Caco-2 (cell line): ENCODE measurements around the gene CNTN6. TPM values are rescaled to one million over a fixed set of nuclear protein-coding genes. Genes with fewer than 3 reads are reported as not detected.

Experiments
- BruUV-seq: library from RNA; stranded (reverse); fragments of 400-500 nt; replicated peaks from 2 replicates; lab custom pipeline; 2021; lab: Mats Ljungman, UMichigan
- CTCF ChIA-PET: fragments of 300-600 bp; sonication (Branson Sonifier 250); formaldehyde crosslinking; loops from one replicate; lab custom pipeline; 2022; ENCODE audit warnings: antibody characterized with exemption; lab: Charles Lee
- POLR2A ChIA-PET: fragments of 300-600 bp; sonication (Branson Sonifier 250); formaldehyde crosslinking; loops from one replicate; lab custom pipeline; 2022; ENCODE audit warnings: antibody characterized with exemption; lab: Charles Lee
- DNase-seq, 2 experiments: peaks; one replicate each; pipeline versions ENCODE4 v3.0.0 to v3.0.0-alpha.2; 2020 to 2022
- H3K27me3 ChIP-seq: replicated peaks from 2 replicates; pipeline ENCODE4 v1.6.0; 2011; ENCODE audit warnings: low read length; ENCODE audit not compliant: control insufficient read depth, insufficient read depth
- H3K36me3 ChIP-seq: 2 replicates; pipeline ENCODE4 v1.5.1; 2011; ENCODE audit warnings: low read length; ENCODE audit not compliant: control insufficient read depth, insufficient read depth
- H3K4me1 ChIP-seq: fragments of 250-450 bp; sonication (Bioruptor Pico); 2 replicates; pipeline ENCODE4 v1.5.1; 2020; ENCODE audit warnings: mild to moderate bottlenecking
- H3K4me3 ChIP-seq: 2 replicates; pipeline ENCODE4 v1.5.1; 2011; ENCODE audit warnings: low read depth, mild to moderate bottlenecking, control low read depth, low read length
- H3K9me3 ChIP-seq: fragments of 250-450 bp; sonication (Bioruptor Pico); 2 replicates; pipeline ENCODE4 v1.5.1; 2020; ENCODE audit warnings: mild to moderate bottlenecking, moderate library complexity
- H3K27ac Mint-ChIP-seq: one replicate; pipeline ENCODE4 v1.8.0; 2022; ENCODE audit warnings: mixed read lengths; ENCODE audit not compliant: unreplicated experiment
- H3K27me3 Mint-ChIP-seq: one replicate; pipeline ENCODE4 v1.8.0; 2022; ENCODE audit warnings: mixed read lengths; ENCODE audit not compliant: insufficient read depth, unreplicated experiment
- H3K36me3 Mint-ChIP-seq: one replicate; pipeline ENCODE4 v1.8.0; 2022; ENCODE audit warnings: mild to moderate bottlenecking, mixed read lengths; ENCODE audit not compliant: insufficient read depth, unreplicated experiment
- H3K4me1 Mint-ChIP-seq: one replicate; pipeline ENCODE4 v1.8.0; 2022; ENCODE audit warnings: low read depth, mixed read lengths; ENCODE audit not compliant: unreplicated experiment
- H3K4me3 Mint-ChIP-seq: one replicate; pipeline ENCODE4 v1.8.0; 2022; ENCODE audit warnings: mild to moderate bottlenecking, moderate library complexity, mixed read lengths; ENCODE audit not compliant: unreplicated experiment
- H3K9me3 Mint-ChIP-seq: one replicate; pipeline ENCODE4 v1.8.0; 2022; ENCODE audit warnings: mixed read lengths; ENCODE audit not compliant: unreplicated experiment
- CTCF ChIP-seq, 2 experiments: fragments of 200-600 bp in 1 of 2; IDR thresholded peaks; 1 replicate in 1 of 2; 2 replicates in 1 of 2; pipeline versions ENCODE4 v1.5.1 to v1.8.0; 2011 to 2022; ENCODE audit warnings: antibody characterized with exemption in 1 of 2, control low read depth in 1 of 2, inconsistent platforms in 1 of 2, low read depth in 1 of 2, low read length in 1 of 2, mild to moderate bottlenecking in 1 of 2, moderate library complexity in 1 of 2; ENCODE audit not compliant: insufficient read depth in 1 of 2, severe bottlenecking in 1 of 2, unreplicated experiment in 1 of 2
- intact Hi-C: fragments of 100-400 bp; cut with micrococcal nuclease; formaldehyde crosslinking; loops from one replicate; pipeline ENCODE4 v1.10.0; 2022; ENCODE audit not compliant: unreplicated experiment
- total RNA-seq: library from RNA; stranded (reverse); gene quantifications from 2 replicates; pipeline ENCODE4 v1.2.3, GENCODE V29; 2022

Gene CNTN6
- total RNA-seq, 1 experiment from 2014 or later: not detected

GRCh38 chr3:1138036-1138435, 45.2 kb downstream of the CNTN6 start:
- no peaks in the 10 kb centered on the region for H3K27me3 ChIP-seq
- POLR2A ChIA-PET: no interaction called here
- no peaks in the 10 kb centered on the region for H3K9me3 Mint-ChIP-seq
- H3K27me3 Mint-ChIP-seq: peaks cover 3% of the 10 kb centered on the region
- no peak for DNase-seq
- TF ChIP-seq CTCF (IDR thresholded peaks at IDR 0.05; ENCODE audit: insufficient read depth in 1 of 2, low read depth in 1 of 2, low read length in 1 of 2, severe bottlenecking in 1 of 2, unreplicated experiment in 1 of 2): no peak
- no peak overlapping the region for H3K4me3 Mint-ChIP-seq
- no peaks in the 10 kb centered on the region for H3K4me1 ChIP-seq
- intact Hi-C loops: no loop called here
- no peaks in the 10 kb centered on the region for H3K36me3 ChIP-seq
- CTCF ChIA-PET: no interaction called here
- H3K36me3 Mint-ChIP-seq: no peaks in the 10 kb centered on the region
- no peak overlapping the region for H3K27ac Mint-ChIP-seq
- no peak overlapping the region for H3K4me3 ChIP-seq
- no peaks in the 10 kb centered on the region for H3K9me3 ChIP-seq
- H3K4me1 Mint-ChIP-seq: no peaks in the 10 kb centered on the region
- no TSS peak for BruUV-seq

- Histone ChIP-seq H3K4me3 (no peak overlapping the region), H3K36me3 (no peaks in the 10 kb centered on the region), H3K4me1 (no peaks in the 10 kb centered on the region), H3K9me3 (no peaks in the 10 kb centered on the region), H3K27me3 (no peaks in the 10 kb centered on the region)
- no peak overlapping the region for H3K27ac Mint-ChIP-seq
- DNase-seq: no peak
- no peaks in the 10 kb centered on the region for H3K36me3 Mint-ChIP-seq
- no peak for TF ChIP-seq CTCF (IDR thresholded peaks at IDR 0.05; ENCODE audit: insufficient read depth in 1 of 2, low read depth in 1 of 2, low read length in 1 of 2, severe bottlenecking in 1 of 2, unreplicated experiment in 1 of 2)
- H3K4me1 Mint-ChIP-seq: no peaks in the 10 kb centered on the region
- BruUV-seq: no TSS peak
- H3K4me3 Mint-ChIP-seq: no peak overlapping the region
- ChIA-PET POLR2A (no interaction called here), CTCF (no interaction called here)
- H3K27me3 Mint-ChIP-seq: peaks cover 3% of the 10 kb centered on the region
- intact Hi-C loops: no loop called here
- no peaks in the 10 kb centered on the region for H3K9me3 Mint-ChIP-seq
These were observed 46.2 kb downstream of the CNTN6 start for GRCh38 chr3:1139071-1139470.

DNA sequence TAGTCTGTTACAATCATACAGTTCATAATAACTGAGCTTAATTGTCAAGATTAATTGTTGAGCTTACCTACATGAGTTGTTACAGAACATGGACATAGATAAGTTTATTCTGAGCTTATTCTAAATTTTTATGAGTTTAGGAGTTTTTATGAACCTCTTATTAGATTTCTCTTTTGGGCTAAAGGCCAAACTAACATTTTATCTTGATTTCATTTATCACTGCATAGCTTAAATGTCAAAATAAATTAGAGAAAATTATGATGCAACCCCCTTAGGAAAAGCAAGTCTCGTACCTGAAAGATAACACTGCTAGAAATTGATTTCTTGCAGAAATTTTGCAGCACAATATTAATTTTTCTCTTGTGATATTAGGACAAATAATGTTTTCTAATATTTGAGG, 54.5 kb downstream of the CNTN6 start:
- DNase-seq: no peak
- H3K27me3 Mint-ChIP-seq: no peaks in the 10 kb centered on the region
- no peaks in the 10 kb centered on the region for H3K36me3 ChIP-seq
- no peaks in the 10 kb centered on the region for H3K9me3 Mint-ChIP-seq
- H3K27ac Mint-ChIP-seq: no peak overlapping the region
- intact Hi-C loops: no loop called here
- TF ChIP-seq CTCF (IDR thresholded peaks at IDR 0.05; ENCODE audit: insufficient read depth in 1 of 2, low read depth in 1 of 2, low read length in 1 of 2, severe bottlenecking in 1 of 2, unreplicated experiment in 1 of 2): no peak
- no peaks in the 10 kb centered on the region for H3K4me1 Mint-ChIP-seq
- ChIA-PET CTCF (no interaction called here), POLR2A (no interaction called here)
- no peaks in the 10 kb centered on the region for H3K36me3 Mint-ChIP-seq
- no peaks in the 10 kb centered on the region for H3K9me3 ChIP-seq
- H3K4me1 ChIP-seq: no peaks in the 10 kb centered on the region
- no peaks in the 10 kb centered on the region for H3K27me3 ChIP-seq
- no peak overlapping the region for H3K4me3 ChIP-seq
- H3K4me3 Mint-ChIP-seq: no peak overlapping the region
- no TSS peak for BruUV-seq
